GM12878 (cell line): ENCODE data around the gene RFT1. TPM values are rescaled to one million over a fixed set of nuclear protein-coding genes. Genes with fewer than 3 reads are reported as not detected.

Experiments used
- ATAC-seq: fragments of 200-7000 bp; cut with Tn5 transposase; 3 replicates; pipeline ENCODE4 v1.9.1; 2020; ENCODE audit warnings: mild to moderate bottlenecking, moderate library complexity
- BruUV-seq: library from RNA; stranded (reverse); fragments of 400-500 nt; replicated peaks from 2 replicates; lab custom pipeline; 2021; lab: Mats Ljungman, UMichigan
- CTCF ChIA-PET: fragments of 300-600 bp; sonication (Branson Sonifier 250); formaldehyde crosslinking; extraction: SDS; loops from one replicate; lab custom pipeline; 2021; ENCODE audit warnings: inconsistent platforms; lab: Yijun Ruan, JAX
- POLR2A ChIA-PET: fragments of 350-600 bp; formaldehyde crosslinking; extraction: SDS; loops from one replicate; lab custom pipeline; 2021; ENCODE audit warnings: inconsistent platforms; lab: Charles Lee
- RAD21 ChIA-PET: fragments of 300-600 bp; sonication (Branson Sonifier 250); formaldehyde crosslinking; loops from one replicate; lab custom pipeline; 2023; ENCODE audit warnings: antibody characterized with exemption; ENCODE audit not compliant: unreplicated experiment; lab: Charles Lee
- SMC1A ChIA-PET: fragments of 300-600 bp; sonication (Branson Sonifier 250); formaldehyde crosslinking; loops from one replicate; lab custom pipeline; 2023; ENCODE audit not compliant: unreplicated experiment, uncharacterized antibody; lab: Charles Lee
- DNase-seq: peaks from one replicate; pipeline ENCODE4 v3.0.0-alpha.2; 2011; ENCODE audit warnings: low read depth, low spot score
- FAIRE-seq: peaks from 3 replicates; lab custom pipeline; 2011; peaks lifted over from hg19 to GRCh38; lab: Jason Lieb, UNC
- H2AFZ ChIP-seq: 2 replicates; pipeline ENCODE4 v1.6.0; 2011; ENCODE audit warnings: low read depth, low read length, control low read depth; ENCODE audit not compliant: control insufficient read depth
- H3K27ac ChIP-seq: 2 replicates; pipeline ENCODE4 v1.5.1; 2011; ENCODE audit warnings: control low read depth; ENCODE audit not compliant: control insufficient read depth, insufficient read depth
- H3K27me3 ChIP-seq, 2 experiments: replicated peaks in 1 of 2; 2 replicates each; pipeline versions ENCODE4 v1.6.0 to v1.6.1; 2011; ENCODE audit warnings: low read length in 1 of 2; ENCODE audit not compliant: control insufficient read depth in 2 of 2, insufficient read depth in 2 of 2
- H3K36me3 ChIP-seq, 2 experiments: 2 replicates each; pipeline ENCODE4 v1.5.1; 2011; ENCODE audit warnings: low read length in 1 of 2; ENCODE audit not compliant: control insufficient read depth in 2 of 2, insufficient read depth in 2 of 2
- H3K4me1 ChIP-seq: 2 replicates; pipeline ENCODE4 v1.6.1; 2011; ENCODE audit warnings: mild to moderate bottlenecking, low read length, moderate library complexity, mixed read lengths; ENCODE audit not compliant: control insufficient read depth, insufficient read depth
- H3K4me2 ChIP-seq: 2 replicates; pipeline ENCODE4 v1.6.0; 2011; ENCODE audit warnings: control low read depth; ENCODE audit not compliant: control insufficient read depth, insufficient read depth
- H3K4me3 ChIP-seq: fragments of 200-600 bp; sonication (generic); 2 replicates; pipeline ENCODE4 v1.5.1; 2016
- H3K79me2 ChIP-seq: 2 replicates; pipeline ENCODE4 v1.6.0; 2011; ENCODE audit warnings: low read length; ENCODE audit not compliant: control insufficient read depth, insufficient read depth
- H3K9ac ChIP-seq: 2 replicates; pipeline ENCODE4 v1.8.0; 2011; ENCODE audit warnings: low read length, control low read depth, mixed read lengths; ENCODE audit not compliant: control insufficient read depth, insufficient read depth
- H3K9me3 ChIP-seq: replicated peaks from 3 replicates; pipeline ENCODE4 v1.5.1; 2011; ENCODE audit warnings: mild to moderate bottlenecking, low read length; ENCODE audit not compliant: control insufficient read depth, insufficient read depth
- H4K20me1 ChIP-seq: 2 replicates; pipeline ENCODE4 v1.6.0; 2011; ENCODE audit not compliant: control insufficient read depth, insufficient read depth
- EP300 ChIP-seq, 2 experiments: fragments of 150-350 bp in 1 of 2; IDR thresholded peaks; 2 replicates each; pipeline ENCODE4 v1.6.1; 2011 to 2012; ENCODE audit warnings: low read depth in 2 of 2, low read length in 2 of 2, borderline replicate concordance in 1 of 2, improper control_type of control experiment in 1 of 2, inconsistent platforms in 1 of 2; ENCODE audit not compliant: control insufficient read depth in 1 of 2
- EZH2 ChIP-seq: IDR thresholded peaks from 2 replicates; pipeline ENCODE4 v1.6.1; 2012; ENCODE audit warnings: low read depth, mild to moderate bottlenecking, control low read depth, inconsistent platforms, low read length, borderline replicate concordance; ENCODE audit not compliant: control insufficient read depth
- NR2C2 ChIP-seq: IDR thresholded peaks from 2 replicates; pipeline ENCODE4 v1.6.1; 2011; ENCODE audit warnings: borderline replicate concordance, low read depth; ENCODE audit not compliant: control insufficient read depth, insufficient read length
- SPI1 ChIP-seq: IDR thresholded peaks from 2 replicates; pipeline ENCODE4 v1.6.1; 2011; ENCODE audit warnings: low read depth, mild to moderate bottlenecking, low read length, moderate library complexity, borderline replicate concordance; ENCODE audit not compliant: insufficient read depth
- WGBS: methylation state at CpG from one replicate; pipeline ENCODE4 v1.1.6; 2016; ENCODE audit warnings: low lambda C conversion rate; ENCODE audit not compliant: insufficient replicate concordance, insufficient coverage; ENCODE audit errors: missing lambda C conversion rate; 5-methylcytosine and 5-hydroxymethylcytosine counted together
- in situ Hi-C: fragments of 300-500 bp; cut with MboI; formaldehyde crosslinking; loops from 9 replicates; pipeline ENCODE4 v1.14.3; 2018; ENCODE audit warnings: mixed read lengths
- intact Hi-C: fragments of 100-400 bp; cut with micrococcal nuclease; formaldehyde crosslinking; loops from one replicate; pipeline ENCODE4 v1.14.2; 2022; ENCODE audit not compliant: unreplicated experiment
- polyA plus RNA-seq, 11 experiments: library from polyadenylated mRNA; depleted of rRNA in 4 of 11; unstranded in 6 of 11; stranded (reverse) in 5 of 11; fragments of >200 nt; fragmentation: Nextera tagmentation in 4 of 11; fragmentation: Illumina TruSeq in 1 of 11; extraction: Ambion mirVana in 4 of 11; extraction: Trizol in 1 of 11; gene quantifications; 1 replicate in 1 of 11; 2 replicates in 10 of 11; pipeline versions ENCODE4 v1.2.1 to v1.2.3, GENCODE V29; 2011 to 2016; ENCODE audit warnings: inconsistent platforms in 2 of 11, missing spikeins in 2 of 11, low read depth in 1 of 11
- total RNA-seq, 4 experiments: library from RNA; depleted of rRNA in 3 of 4; stranded (reverse); fragments of >200 nt in 3 of 4; fragmentation: Illumina TruSeq in 1 of 4; extraction: Trizol in 1 of 4; gene quantifications; 2 replicates each; pipeline versions ENCODE4 v1.2.1 to v1.2.3, GENCODE V29; 2013 to 2021
- TF ChIP-seq, protein P1 (sequence below): IDR thresholded peaks from 2 replicates; pipeline ENCODE4 v1.6.1; 2012; ENCODE audit warnings: improper control_type of control experiment, low read depth, low read length; ENCODE audit not compliant: insufficient replicate concordance
- TF ChIP-seq, protein P2 (sequence below): IDR thresholded peaks from 2 replicates; pipeline ENCODE4 v1.6.1; 2011; ENCODE audit warnings: borderline replicate concordance, low read depth, mild to moderate bottlenecking, moderate library complexity, mixed read lengths, low read length; ENCODE audit not compliant: insufficient read depth; ENCODE audit errors: extremely low read length

RFT1 gene
- total and polyA plus RNA-seq, 10 of the 15 experiments (the other 5 are each of a cell fraction or from before 2014, with no cell fraction given): 16.6 to 75.1 (median 34.5) TPM

DNA sequence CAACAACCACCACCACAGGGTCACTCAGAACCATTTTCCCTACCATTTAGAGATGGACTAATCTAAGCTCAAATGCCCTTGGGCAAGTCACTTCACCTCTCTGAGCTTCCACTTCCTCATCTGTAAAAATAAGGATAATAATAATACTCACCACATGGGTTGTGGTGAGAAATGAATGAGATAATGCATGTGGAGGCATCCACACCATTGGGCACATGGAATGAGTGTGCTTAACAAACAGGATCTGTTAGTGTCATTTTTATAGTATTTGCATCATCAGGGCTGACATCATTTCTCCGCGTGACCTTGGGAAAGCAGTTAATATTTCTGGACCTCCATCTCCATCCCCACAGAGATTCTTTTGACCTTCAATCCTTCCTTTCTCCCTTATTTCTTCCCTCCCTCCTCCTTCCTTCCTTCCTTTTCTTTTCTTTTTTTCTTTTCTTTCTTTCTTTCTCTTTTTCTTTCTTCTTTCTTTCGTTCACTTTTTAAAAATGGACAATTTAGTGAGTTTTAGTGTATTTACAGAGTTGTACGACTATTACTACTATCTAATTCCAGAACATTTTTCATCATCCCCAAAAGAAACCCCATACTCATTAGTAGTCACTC, 7.7 kb upstream of the RFT1 start:
- WGBS: 85% methylated on average over 4 of the region's 4 CpGs
- peak; percentile 62 for TF ChIP-seq SPI1
- TF ChIP-seq NR2C2: no peak
- Histone ChIP-seq H3K36me3 (no peaks in the 10 kb centered on the region), H3K79me2 (no peaks in the 10 kb centered on the region), H3K9me3 (no peaks in the 10 kb centered on the region), H3K4me3 (no peak overlapping the region), H3K4me1 (peaks cover 5% of the 10 kb centered on the region), H3K4me2 (no peak overlapping the region), H2AFZ (no peak overlapping the region), H3K27ac (no peak overlapping the region), H3K9ac (no peak overlapping the region), H3K27me3 (no peaks in the 10 kb centered on the region), H4K20me1 (no peaks in the 10 kb centered on the region)
- ATAC-seq (peak; percentile 12; the same call in 2 of the 3 replicates), FAIRE-seq (no peak), DNase-seq (no peak)
- intact Hi-C loops: no loop called here
- ChIA-PET SMC1A (interaction anchor here (0.7 to 11.8 kb wide), 5 partner anchors 6 to 60 kb away, joined by 3 to 227 read pairs (median 7); no protein-coding TSS in a partner anchor), RAD21 (interaction anchor here (1.0 to 7.9 kb wide), 4 partner anchors 23 to 59 kb away, joined by 3 to 151 read pairs (median 6); partner anchors contain the start of gene PRKCD), CTCF (interaction anchor here (0.8 to 14.2 kb wide), 9 partner anchors 10 to 62 kb away, joined by 3 to 476 read pairs (median 7); no protein-coding TSS in a partner anchor), POLR2A (interaction anchor here (1.0 to 1.9 kb wide), 4 partner anchors 8 to 58 kb away, joined by 3 to 9 read pairs (median 4); no protein-coding TSS in a partner anchor)
- BruUV-seq: no TSS peak
- in situ Hi-C loops: no loop called here

- ChIA-PET POLR2A (interaction anchor here (0.8 to 1.9 kb wide), 5 partner anchors 8 to 59 kb away, joined by 3 to 9 read pairs (median 3); no protein-coding TSS in a partner anchor), RAD21 (interaction anchor here (1.0 to 7.9 kb wide), 5 partner anchors 23 to 59 kb away, joined by 3 to 151 read pairs (median 7); partner anchors contain the start of gene PRKCD), CTCF (interaction anchor here (0.8 to 14.2 kb wide), 10 partner anchors 9 to 63 kb away, joined by 3 to 476 read pairs (median 6); no protein-coding TSS in a partner anchor), SMC1A (interaction anchor here (0.8 to 11.8 kb wide), 7 partner anchors 7 to 61 kb away, joined by 3 to 227 read pairs (median 5); no protein-coding TSS in a partner anchor)
- no TSS peak for BruUV-seq
- Histone ChIP-seq H3K79me2 (no peaks in the 10 kb centered on the region), H4K20me1 (no peaks in the 10 kb centered on the region), H3K27me3 (no peaks in the 10 kb centered on the region), H3K9me3 (no peaks in the 10 kb centered on the region), H3K4me2 (no peak overlapping the region), H3K4me3 (no peak overlapping the region), H3K9ac (no peak overlapping the region), H3K4me1 (no peaks in the 10 kb centered on the region; the same call in 1 of the 2 replicates), H2AFZ (no peak overlapping the region), H3K36me3 (no peaks in the 10 kb centered on the region), H3K27ac (no peak overlapping the region)
- intact Hi-C loops: no loop called here
- in situ Hi-C loops: no loop called here
- FAIRE-seq (no peak), ATAC-seq (no peak), DNase-seq (no peak)
- WGBS: 14% methylated on average over 2 of the region's 2 CpGs
- TF ChIP-seq, protein P1, sequence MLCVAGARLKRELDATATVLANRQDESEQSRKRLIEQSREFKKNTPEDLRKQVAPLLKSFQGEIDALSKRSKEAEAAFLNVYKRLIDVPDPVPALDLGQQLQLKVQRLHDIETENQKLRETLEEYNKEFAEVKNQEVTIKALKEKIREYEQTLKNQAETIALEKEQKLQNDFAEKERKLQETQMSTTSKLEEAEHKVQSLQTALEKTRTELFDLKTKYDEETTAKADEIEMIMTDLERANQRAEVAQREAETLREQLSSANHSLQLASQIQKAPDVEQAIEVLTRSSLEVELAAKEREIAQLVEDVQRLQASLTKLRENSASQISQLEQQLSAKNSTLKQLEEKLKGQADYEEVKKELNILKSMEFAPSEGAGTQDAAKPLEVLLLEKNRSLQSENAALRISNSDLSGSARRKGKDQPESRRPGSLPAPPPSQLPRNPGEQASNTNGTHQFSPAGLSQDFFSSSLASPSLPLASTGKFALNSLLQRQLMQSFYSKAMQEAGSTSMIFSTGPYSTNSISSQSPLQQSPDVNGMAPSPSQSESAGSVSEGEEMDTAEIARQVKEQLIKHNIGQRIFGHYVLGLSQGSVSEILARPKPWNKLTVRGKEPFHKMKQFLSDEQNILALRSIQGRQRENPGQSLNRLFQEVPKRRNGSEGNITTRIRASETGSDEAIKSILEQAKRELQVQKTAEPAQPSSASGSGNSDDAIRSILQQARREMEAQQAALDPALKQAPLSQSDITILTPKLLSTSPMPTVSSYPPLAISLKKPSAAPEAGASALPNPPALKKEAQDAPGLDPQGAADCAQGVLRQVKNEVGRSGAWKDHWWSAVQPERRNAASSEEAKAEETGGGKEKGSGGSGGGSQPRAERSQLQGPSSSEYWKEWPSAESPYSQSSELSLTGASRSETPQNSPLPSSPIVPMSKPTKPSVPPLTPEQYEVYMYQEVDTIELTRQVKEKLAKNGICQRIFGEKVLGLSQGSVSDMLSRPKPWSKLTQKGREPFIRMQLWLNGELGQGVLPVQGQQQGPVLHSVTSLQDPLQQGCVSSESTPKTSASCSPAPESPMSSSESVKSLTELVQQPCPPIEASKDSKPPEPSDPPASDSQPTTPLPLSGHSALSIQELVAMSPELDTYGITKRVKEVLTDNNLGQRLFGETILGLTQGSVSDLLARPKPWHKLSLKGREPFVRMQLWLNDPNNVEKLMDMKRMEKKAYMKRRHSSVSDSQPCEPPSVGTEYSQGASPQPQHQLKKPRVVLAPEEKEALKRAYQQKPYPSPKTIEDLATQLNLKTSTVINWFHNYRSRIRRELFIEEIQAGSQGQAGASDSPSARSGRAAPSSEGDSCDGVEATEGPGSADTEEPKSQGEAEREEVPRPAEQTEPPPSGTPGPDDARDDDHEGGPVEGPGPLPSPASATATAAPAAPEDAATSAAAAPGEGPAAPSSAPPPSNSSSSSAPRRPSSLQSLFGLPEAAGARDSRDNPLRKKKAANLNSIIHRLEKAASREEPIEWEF: no peak
- TF ChIP-seq, protein P2, sequence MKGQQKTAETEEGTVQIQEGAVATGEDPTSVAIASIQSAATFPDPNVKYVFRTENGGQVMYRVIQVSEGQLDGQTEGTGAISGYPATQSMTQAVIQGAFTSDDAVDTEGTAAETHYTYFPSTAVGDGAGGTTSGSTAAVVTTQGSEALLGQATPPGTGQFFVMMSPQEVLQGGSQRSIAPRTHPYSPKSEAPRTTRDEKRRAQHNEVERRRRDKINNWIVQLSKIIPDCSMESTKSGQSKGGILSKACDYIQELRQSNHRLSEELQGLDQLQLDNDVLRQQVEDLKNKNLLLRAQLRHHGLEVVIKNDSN: no peak
- TF ChIP-seq EZH2 (no peak), EP300 (IDR thresholded peaks at IDR 0.05; ENCODE audit: borderline replicate concordance in 1 of 2, control insufficient read depth in 1 of 2, low read depth in 2 of 2, low read length in 2 of 2) (no peak)
These were observed 7.0 kb upstream of the RFT1 start for GRCh38 chr3:53137221-53137620.
